Heart left ventricle (tissue), 13 donors: ENCODE measurements around the gene SLC2A9.

Experiments used
- POLR2A ChIP-seq, 2 donors: fragments of 450-650 bp; IDR thresholded peaks; one replicate each; pipeline ENCODE4 v1.6.1; 2017; ENCODE audit warnings: antibody characterized with exemption in 2 of 2, mild to moderate bottlenecking in 2 of 2, moderate library complexity in 2 of 2
- TF ChIP-seq, protein P1 (sequence below), 12 donors: fragments of 200-600 bp; sonication (generic) in 4 of 12; IDR thresholded peaks; one replicate each; pipeline versions ENCODE4 v1.5.0 to v1.8.0; 2018 to 2022; ENCODE audit warnings: antibody characterized with exemption in 12 of 12, mild to moderate bottlenecking in 5 of 12
- donor health status: ischemic (EF 13 %, LVEDD 7.1; RV severe dilation, severe dysfunction).
- donor health status: DM: no; HTN: yes; CAD: no.
- donor health status: DM: no; HTN: no; CAD: no.
- donor health status: ischemic (EF 25% LVEDD 6.9; RV normal size, moderate dysfunction).
- donor health status: ischemic (EF 25% LVEDD 5.7; RV mildly dilated, moderate dysfunction).
- donor health status: ischemic (EF 35%, LVEDD 5.7; RV mildly dilated, moderate dysfunction).
- donor health status: nonischemic (EF 11% LVEDD 7.7; RV severe dilation, severe dysfunction).
- donor health status: DM: yes; HTN: yes; CAD: no.
- donor health status: PGD.
- donor health status: ischemic (EF 29% LVEDD 5.4; RV normal size, mild dysfunction).
- donor health status: nonischemic (EF 23%, LVEDD 6.1; RV moderate dilation, normal function).

DNA sequence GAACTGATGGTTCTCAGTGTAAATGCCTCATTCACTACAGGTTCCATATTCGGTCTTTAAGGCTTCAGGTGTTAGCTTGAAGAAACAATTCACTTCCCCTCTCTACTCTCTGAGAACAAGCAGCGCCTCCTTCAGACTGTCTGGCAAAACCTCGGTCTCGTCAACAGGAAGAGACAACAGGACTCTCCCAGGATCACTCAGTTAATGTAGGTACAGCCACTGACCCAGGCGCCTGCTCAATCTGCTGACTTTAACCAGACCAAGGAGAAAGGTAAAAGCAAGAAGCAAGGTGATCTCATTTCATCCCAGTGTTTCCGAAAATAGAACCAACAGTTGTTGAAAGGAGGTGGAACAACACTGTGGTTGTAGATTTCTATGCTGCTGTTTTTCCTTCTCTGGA, 102.2 kb downstream of the SLC2A9 start:
- TF ChIP-seq, protein P1, sequence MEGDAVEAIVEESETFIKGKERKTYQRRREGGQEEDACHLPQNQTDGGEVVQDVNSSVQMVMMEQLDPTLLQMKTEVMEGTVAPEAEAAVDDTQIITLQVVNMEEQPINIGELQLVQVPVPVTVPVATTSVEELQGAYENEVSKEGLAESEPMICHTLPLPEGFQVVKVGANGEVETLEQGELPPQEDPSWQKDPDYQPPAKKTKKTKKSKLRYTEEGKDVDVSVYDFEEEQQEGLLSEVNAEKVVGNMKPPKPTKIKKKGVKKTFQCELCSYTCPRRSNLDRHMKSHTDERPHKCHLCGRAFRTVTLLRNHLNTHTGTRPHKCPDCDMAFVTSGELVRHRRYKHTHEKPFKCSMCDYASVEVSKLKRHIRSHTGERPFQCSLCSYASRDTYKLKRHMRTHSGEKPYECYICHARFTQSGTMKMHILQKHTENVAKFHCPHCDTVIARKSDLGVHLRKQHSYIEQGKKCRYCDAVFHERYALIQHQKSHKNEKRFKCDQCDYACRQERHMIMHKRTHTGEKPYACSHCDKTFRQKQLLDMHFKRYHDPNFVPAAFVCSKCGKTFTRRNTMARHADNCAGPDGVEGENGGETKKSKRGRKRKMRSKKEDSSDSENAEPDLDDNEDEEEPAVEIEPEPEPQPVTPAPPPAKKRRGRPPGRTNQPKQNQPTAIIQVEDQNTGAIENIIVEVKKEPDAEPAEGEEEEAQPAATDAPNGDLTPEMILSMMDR (IDR thresholded peaks at IDR 0.05), result no peak
- no peak for TF ChIP-seq POLR2A (IDR thresholded peaks at IDR 0.05)
